GM21717 (cell line): Measurements from ENCODE around the gene SMIM10L2A.
"Not testable (repeated sequence)": the region's sequence is repeated elsewhere in the genome, so short reads cannot be mapped to it uniquely, and the experiment has no call there.

Experiments used
- ATAC-seq: cut with Tn5 transposase; IDR thresholded peaks from one replicate; pipeline ENCODE4 v1.9.1; 2021; ENCODE audit warnings: mild to moderate bottlenecking, moderate library complexity; ENCODE audit not compliant: unreplicated experiment

The SMIM10L2A gene

GRCh38 chrX:135449637-135450550, 28.1 kb downstream of the SMIM10L2A start:
- no peak for ATAC-seq

GRCh38 chrX:135453381-135453780, 31.6 kb downstream of the SMIM10L2A start:
- no peak for ATAC-seq

- ATAC-seq = no peak
Observed at GRCh38 chrX:135454816-135455215, 33.1 kb downstream of the SMIM10L2A start.

GRCh38 chrX:135461756-135462155, 40.0 kb downstream of the SMIM10L2A start:
- ATAC-seq = not testable (repeated sequence)

- ATAC-seq = no peak
Observed at GRCh38 chrX:135463937-135464336, 42.2 kb downstream of the SMIM10L2A start.

GRCh38 chrX:135476378-135476777, 54.6 kb downstream of the SMIM10L2A start:
- no peak for ATAC-seq

- no peak for ATAC-seq
Observed at GRCh38 chrX:135477576-135477975, 55.8 kb downstream of the SMIM10L2A start.
